ENCODE data around the gene RALGPS2.

DNA sequence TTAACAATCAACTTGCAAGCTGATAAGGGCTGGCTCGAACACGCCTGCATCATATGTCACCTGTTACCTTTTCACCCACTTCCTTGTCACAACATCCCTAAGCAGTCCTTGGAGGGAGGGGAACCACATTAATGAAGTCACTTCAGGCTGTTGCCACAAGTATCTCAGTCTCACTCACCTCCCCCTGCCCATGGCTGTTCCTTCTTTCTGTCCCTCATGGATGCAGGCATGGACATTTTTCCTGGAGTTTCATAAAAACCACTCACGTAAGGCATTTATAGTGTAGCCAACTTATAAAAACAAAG lies 222.6 kb downstream of the RALGPS2 start:
- TF ChIP-seq, protein P1, sequence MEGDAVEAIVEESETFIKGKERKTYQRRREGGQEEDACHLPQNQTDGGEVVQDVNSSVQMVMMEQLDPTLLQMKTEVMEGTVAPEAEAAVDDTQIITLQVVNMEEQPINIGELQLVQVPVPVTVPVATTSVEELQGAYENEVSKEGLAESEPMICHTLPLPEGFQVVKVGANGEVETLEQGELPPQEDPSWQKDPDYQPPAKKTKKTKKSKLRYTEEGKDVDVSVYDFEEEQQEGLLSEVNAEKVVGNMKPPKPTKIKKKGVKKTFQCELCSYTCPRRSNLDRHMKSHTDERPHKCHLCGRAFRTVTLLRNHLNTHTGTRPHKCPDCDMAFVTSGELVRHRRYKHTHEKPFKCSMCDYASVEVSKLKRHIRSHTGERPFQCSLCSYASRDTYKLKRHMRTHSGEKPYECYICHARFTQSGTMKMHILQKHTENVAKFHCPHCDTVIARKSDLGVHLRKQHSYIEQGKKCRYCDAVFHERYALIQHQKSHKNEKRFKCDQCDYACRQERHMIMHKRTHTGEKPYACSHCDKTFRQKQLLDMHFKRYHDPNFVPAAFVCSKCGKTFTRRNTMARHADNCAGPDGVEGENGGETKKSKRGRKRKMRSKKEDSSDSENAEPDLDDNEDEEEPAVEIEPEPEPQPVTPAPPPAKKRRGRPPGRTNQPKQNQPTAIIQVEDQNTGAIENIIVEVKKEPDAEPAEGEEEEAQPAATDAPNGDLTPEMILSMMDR (conservative IDR thresholded peaks at IDR 0.05; ENCODE audit: low read depth, low read length), result no peak
- TF ChIP-seq EZH2 (IDR thresholded peaks at IDR 0.05; ENCODE audit: borderline replicate concordance, low read depth, low read length, poor library complexity, severe bottlenecking), result no peak

Measured in A673 (cell line).